ENCODE results near the gene JMJD1C. TPM values are rescaled to one million over a fixed set of nuclear protein-coding genes. Genes with fewer than 3 reads are reported as not detected.

The JMJD1C gene
- total RNA-seq, 1 experiment from 2014 or later, result 91.9 TPM

DNA sequence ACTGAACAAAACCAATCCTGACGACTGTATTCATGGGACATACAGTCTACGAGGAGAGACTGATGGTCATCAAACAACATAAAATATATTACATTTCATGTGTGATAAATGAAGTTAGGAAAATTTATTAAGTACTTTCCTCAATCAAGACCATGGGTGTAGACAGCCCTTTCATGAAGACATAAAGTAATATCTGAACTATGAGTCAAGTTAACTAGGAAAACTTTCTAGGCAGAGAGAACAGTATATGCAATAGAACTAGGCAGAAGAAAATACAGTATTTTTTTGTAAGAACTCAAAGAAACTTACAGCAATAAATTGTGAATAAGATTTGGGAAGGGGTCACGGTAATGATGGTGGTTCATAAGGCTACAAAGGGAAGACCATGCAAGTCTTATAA is 112.8 kb downstream of the JMJD1C start:
- Mint-ChIP-seq H3K27ac (ENCODE audit: low read depth, unreplicated experiment) (no peak overlapping the region), H3K27me3 (ENCODE audit: insufficient read depth, unreplicated experiment) (no peaks in the 10 kb centered on the region), H3K4me1 (ENCODE audit: insufficient read depth, unreplicated experiment) (peaks cover 5% of the 10 kb centered on the region), H3K36me3 (ENCODE audit: insufficient read depth, unreplicated experiment) (peaks cover 11% of the 10 kb centered on the region), H3K4me3 (ENCODE audit: unreplicated experiment) (no peak overlapping the region), H3K9me3 (ENCODE audit: unreplicated experiment) (no peaks in the 10 kb centered on the region)
- no TSS peak for BruUV-seq (replicated peaks)
- intact Hi-C loops (cut with micrococcal nuclease), result no loop called here
- no peak for DNase-seq (ENCODE audit: unreplicated experiment)
- ChIA-PET POLR2A (no interaction called here), CTCF (no interaction called here)
- TF ChIP-seq, protein P1, sequence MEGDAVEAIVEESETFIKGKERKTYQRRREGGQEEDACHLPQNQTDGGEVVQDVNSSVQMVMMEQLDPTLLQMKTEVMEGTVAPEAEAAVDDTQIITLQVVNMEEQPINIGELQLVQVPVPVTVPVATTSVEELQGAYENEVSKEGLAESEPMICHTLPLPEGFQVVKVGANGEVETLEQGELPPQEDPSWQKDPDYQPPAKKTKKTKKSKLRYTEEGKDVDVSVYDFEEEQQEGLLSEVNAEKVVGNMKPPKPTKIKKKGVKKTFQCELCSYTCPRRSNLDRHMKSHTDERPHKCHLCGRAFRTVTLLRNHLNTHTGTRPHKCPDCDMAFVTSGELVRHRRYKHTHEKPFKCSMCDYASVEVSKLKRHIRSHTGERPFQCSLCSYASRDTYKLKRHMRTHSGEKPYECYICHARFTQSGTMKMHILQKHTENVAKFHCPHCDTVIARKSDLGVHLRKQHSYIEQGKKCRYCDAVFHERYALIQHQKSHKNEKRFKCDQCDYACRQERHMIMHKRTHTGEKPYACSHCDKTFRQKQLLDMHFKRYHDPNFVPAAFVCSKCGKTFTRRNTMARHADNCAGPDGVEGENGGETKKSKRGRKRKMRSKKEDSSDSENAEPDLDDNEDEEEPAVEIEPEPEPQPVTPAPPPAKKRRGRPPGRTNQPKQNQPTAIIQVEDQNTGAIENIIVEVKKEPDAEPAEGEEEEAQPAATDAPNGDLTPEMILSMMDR (IDR thresholded peaks at IDR 0.05; ENCODE audit: unreplicated experiment), result no peak

DNA sequence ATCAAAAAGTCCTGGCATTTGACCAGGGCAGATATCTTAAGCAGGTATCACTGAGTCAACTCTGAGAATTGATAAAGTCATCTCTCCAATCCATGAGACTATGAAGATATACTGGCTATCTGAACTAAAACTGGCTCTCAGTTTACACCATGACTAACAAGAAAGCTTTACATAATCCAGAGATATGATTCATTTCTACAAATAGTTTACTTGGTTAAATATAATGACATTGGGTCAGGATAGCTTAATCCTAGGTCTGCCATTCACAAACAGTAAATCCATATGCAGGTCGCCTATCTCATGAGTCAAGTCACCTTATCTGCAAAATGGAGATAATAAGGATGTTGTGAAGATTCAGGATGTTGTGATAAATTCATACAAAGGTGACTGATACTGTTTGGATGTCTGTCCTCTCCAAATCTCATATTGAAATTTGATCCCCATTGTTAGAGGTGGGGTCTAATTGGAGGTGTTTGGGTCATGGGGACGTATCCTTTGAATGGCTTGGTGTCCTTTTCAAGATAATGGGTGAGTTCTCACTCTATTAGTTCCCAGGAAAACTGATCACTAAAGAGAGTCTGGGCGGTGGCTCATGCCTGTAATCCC is 117.4 kb downstream of the JMJD1C start:
- Mint-ChIP-seq H3K27ac (ENCODE audit: low read depth, unreplicated experiment) (no peak overlapping the region), H3K27me3 (ENCODE audit: insufficient read depth, unreplicated experiment) (no peaks in the 10 kb centered on the region), H3K36me3 (ENCODE audit: insufficient read depth, unreplicated experiment) (peaks cover 12% of the 10 kb centered on the region), H3K9me3 (ENCODE audit: unreplicated experiment) (no peaks in the 10 kb centered on the region), H3K4me3 (ENCODE audit: unreplicated experiment) (no peak overlapping the region), H3K4me1 (ENCODE audit: insufficient read depth, unreplicated experiment) (no peaks in the 10 kb centered on the region)
- TF ChIP-seq, protein P1 (IDR thresholded peaks at IDR 0.05; ENCODE audit: unreplicated experiment), result no peak
- intact Hi-C loops (cut with micrococcal nuclease), result no loop called here
- no TSS peak for BruUV-seq (replicated peaks)
- ChIA-PET CTCF (interaction anchor here (0.6 kb wide), 1 partner anchor 159 kb away, joined by 3 read pairs; no protein-coding TSS in a partner anchor), POLR2A (no interaction called here)
- no peak for DNase-seq (ENCODE audit: unreplicated experiment)

DNA sequence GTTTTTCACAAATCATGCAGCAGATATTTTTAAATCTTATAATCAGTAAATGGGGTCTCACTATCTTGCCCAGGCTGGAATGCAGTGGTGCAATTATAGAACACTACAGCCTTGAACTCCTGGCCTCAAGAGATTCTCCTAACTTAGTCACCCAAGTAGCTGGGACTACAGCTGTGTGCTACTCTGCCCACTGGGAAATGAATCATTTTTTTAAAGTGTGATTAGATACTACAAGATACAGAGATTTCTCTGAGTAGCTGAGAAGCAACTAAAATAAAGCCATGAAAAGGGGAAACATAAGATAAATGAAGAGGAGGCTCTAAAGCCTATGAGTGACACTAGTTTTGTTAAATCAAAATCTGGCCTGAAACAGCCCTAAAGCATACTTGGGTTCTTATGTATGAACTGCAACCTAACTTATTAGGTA is 119.7 kb downstream of the JMJD1C start:
- no peaks in the 10 kb centered on the region for H3K27me3 Mint-ChIP-seq (ENCODE audit: insufficient read depth, unreplicated experiment)
- H3K4me1 Mint-ChIP-seq (ENCODE audit: insufficient read depth, unreplicated experiment), result no peaks in the 10 kb centered on the region
- CTCF ChIA-PET, result interaction anchor here (0.7 to 1.0 kb wide), 3 partner anchors 10 to 179 kb away, joined by 3 to 5 read pairs (median 3); no protein-coding TSS in a partner anchor
- no peak overlapping the region for H3K4me3 Mint-ChIP-seq (ENCODE audit: unreplicated experiment)
- no peak overlapping the region for H3K27ac Mint-ChIP-seq (ENCODE audit: low read depth, unreplicated experiment)
- intact Hi-C loops (cut with micrococcal nuclease), result no loop called here
- H3K36me3 Mint-ChIP-seq (ENCODE audit: insufficient read depth, unreplicated experiment), result peaks cover 12% of the 10 kb centered on the region
- H3K9me3 Mint-ChIP-seq (ENCODE audit: unreplicated experiment), result no peaks in the 10 kb centered on the region
- no peak for DNase-seq (ENCODE audit: unreplicated experiment)
- no TSS peak for BruUV-seq (replicated peaks)
- POLR2A ChIA-PET, result interaction anchor here (0.6 kb wide), 2 partner anchors 83 to 361 kb away, joined by 3 read pairs; no protein-coding TSS in a partner anchor
- TF ChIP-seq, protein P1 (IDR thresholded peaks at IDR 0.05; ENCODE audit: unreplicated experiment), result no peak

DNA sequence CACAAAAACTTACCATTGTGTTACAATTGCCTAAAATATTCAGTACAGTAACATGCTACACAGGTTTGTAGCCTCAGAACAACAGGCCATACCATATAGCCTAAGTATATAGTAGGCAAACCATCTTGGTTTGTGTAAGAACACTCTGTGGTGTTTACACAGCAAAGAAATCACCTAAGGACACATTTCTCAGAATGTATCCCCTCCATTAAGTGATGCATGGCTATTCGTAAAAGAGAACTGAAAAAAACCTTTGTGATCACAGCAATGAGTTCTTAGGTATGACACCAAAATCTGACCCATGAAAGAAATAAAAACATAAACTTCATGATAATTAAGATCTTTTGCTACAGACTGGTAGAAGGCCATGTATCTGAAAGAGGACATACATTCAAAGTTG is 121.5 kb downstream of the JMJD1C start:
- Mint-ChIP-seq H3K36me3 (ENCODE audit: insufficient read depth, unreplicated experiment) (peaks cover 11% of the 10 kb centered on the region), H3K27ac (ENCODE audit: low read depth, unreplicated experiment) (no peak overlapping the region), H3K4me3 (ENCODE audit: unreplicated experiment) (no peak overlapping the region), H3K4me1 (ENCODE audit: insufficient read depth, unreplicated experiment) (no peaks in the 10 kb centered on the region), H3K9me3 (ENCODE audit: unreplicated experiment) (no peaks in the 10 kb centered on the region), H3K27me3 (ENCODE audit: insufficient read depth, unreplicated experiment) (no peaks in the 10 kb centered on the region)
- BruUV-seq (replicated peaks), result no TSS peak
- DNase-seq (ENCODE audit: unreplicated experiment), result no peak
- ChIA-PET CTCF (no interaction called here), POLR2A (no interaction called here)
- TF ChIP-seq, protein P1 (IDR thresholded peaks at IDR 0.05; ENCODE audit: unreplicated experiment), result no peak
- intact Hi-C loops (cut with micrococcal nuclease), result no loop called here

Measured in MCF 10A (cell line).